ENCODE data around the gene GRAMD2B. TPM values are rescaled to one million over a fixed set of nuclear protein-coding genes. Genes with fewer than 3 reads are reported as not detected.

Gene GRAMD2B
- total and polyA plus RNA-seq, 2 of the 8 experiments (the other 6 are each of a cell fraction or from before 2014, with no cell fraction given) = 6.4 to 9.4 TPM

- no peak overlapping the region for H2BK15ac ChIP-seq (ENCODE audit: low read length)
- WGBS, 2 experiments (ENCODE audit: extremely low coverage in 1 of 2, insufficient coverage in 1 of 2, insufficient read length in 1 of 2, insufficient replicate concordance in 2 of 2, low coverage in 1 of 2, low lambda C conversion rate in 2 of 2, missing lambda C conversion rate in 1 of 2) = 89% methylated on average over 5 of the region's 5 CpGs; no CpG with 5 or more reads in 1 of the 2 experiments
- no peak overlapping the region for H3K27ac ChIP-seq (ENCODE audit: low read depth, low read length)
- H3K9ac ChIP-seq (replicated peaks in 1 of 4; ENCODE audit: extremely low read depth in 1 of 4, low read depth in 3 of 4, low read length in 3 of 4) = no peak overlapping the region
- H3K4me1 ChIP-seq (replicated peaks in 1 of 4; ENCODE audit: control insufficient read depth in 3 of 4, insufficient read depth in 4 of 4, low read length in 3 of 4) = peaks cover 0 to 3% (median 1%) of the 10 kb centered on the region in 4 experiments; a peak in 3 of 7 replicates
- no peaks in the 10 kb centered on the region for H3K36me3 ChIP-seq (ENCODE audit: control insufficient read depth in 2 of 4, insufficient read depth in 4 of 4, low read length in 3 of 4)
- H3K4ac ChIP-seq (replicated peaks; ENCODE audit: insufficient read length, low read depth, low read length) = no peak overlapping the region
- H3K56ac ChIP-seq (replicated peaks; ENCODE audit: insufficient read length, low read depth, low read length) = no peak overlapping the region
- H2BK20ac ChIP-seq (ENCODE audit: low read length) = no peak overlapping the region
- no peaks in the 10 kb centered on the region for H3K9me3 ChIP-seq (ENCODE audit: insufficient read depth in 2 of 2, low read depth in 1 of 2, low read length in 1 of 2)
- H3K23ac ChIP-seq (ENCODE audit: insufficient read length) = no peak overlapping the region
- H2BK5ac ChIP-seq (ENCODE audit: low read depth, low read length) = no peak overlapping the region
- no peaks in the 10 kb centered on the region for H3K23me2 ChIP-seq (ENCODE audit: low read depth, low read length)
- CTCF ChIA-PET (ENCODE audit: partially characterized antibody) = no interaction called here
- H3K4me3 ChIP-seq (ENCODE audit: extremely low read depth in 1 of 4, insufficient read depth in 2 of 4, low read depth in 3 of 4, low read length in 4 of 4) = no peak overlapping the region
- H4K8ac ChIP-seq (ENCODE audit: extremely low read depth, insufficient read depth, low read length) = no peak overlapping the region
- no peak overlapping the region for H2AFZ ChIP-seq (ENCODE audit: low read length)
- H3K79me2 ChIP-seq (ENCODE audit: control insufficient read depth in 1 of 2, insufficient read depth in 2 of 2, low read length in 2 of 2) = peaks cover 0 to 3% of the 10 kb centered on the region in 2 experiments; a peak in 2 of 4 replicates
- H3K14ac ChIP-seq (ENCODE audit: insufficient read length) = no peak overlapping the region
- H3K4me2 ChIP-seq (ENCODE audit: insufficient read depth in 1 of 2, low read depth in 2 of 2, low read length in 2 of 2) = no peak overlapping the region
- H3K18ac ChIP-seq (ENCODE audit: extremely low read depth, low read length) = no peak overlapping the region
- H3K79me1 ChIP-seq (ENCODE audit: low read depth, low read length) = no peaks in the 10 kb centered on the region
- POLR2A ChIA-PET (ENCODE audit: partially characterized antibody) = no interaction called here
- DNase-seq (ENCODE audit: low read depth in 1 of 2, low spot score in 2 of 2) (no peak), FAIRE-seq (no peak)
- no peak overlapping the region for H4K91ac ChIP-seq (replicated peaks; ENCODE audit: insufficient read length, low read length)
- H3K27me3 ChIP-seq (replicated peaks in 1 of 4; ENCODE audit: control insufficient read depth in 3 of 4, extremely low read depth in 1 of 4, insufficient read depth in 3 of 4, low read length in 3 of 4) = no peaks in the 10 kb centered on the region
- no peak overlapping the region for H2BK12ac ChIP-seq (ENCODE audit: low read depth, low read length)
- H4K5ac ChIP-seq (ENCODE audit: insufficient read length, low read depth, low read length) = no peak overlapping the region
- no peak overlapping the region for H2AK5ac ChIP-seq (ENCODE audit: low read depth, low read length)
- no peak overlapping the region for H2BK120ac ChIP-seq (replicated peaks; ENCODE audit: low read depth, low read length)
- H4K20me1 ChIP-seq (replicated peaks in 1 of 2; ENCODE audit: control insufficient read depth in 1 of 2, insufficient read depth in 2 of 2, low read length in 2 of 2) = no peaks in the 10 kb centered on the region
- TF ChIP-seq JUND (IDR thresholded peaks at IDR 0.05; ENCODE audit: low read length) = no peak
- TF ChIP-seq NRF1 (IDR thresholded peaks at IDR 0.05; ENCODE audit: low read depth, low read length) = no peak
- TF ChIP-seq KDM1A (IDR thresholded peaks at IDR 0.05; ENCODE audit: borderline replicate concordance, low read length) = no peak
- no peak for TF ChIP-seq FOSL1 (IDR thresholded peaks at IDR 0.05; ENCODE audit: insufficient read depth, low read depth, low read length)
- no peak for TF ChIP-seq RFX5 (IDR thresholded peaks at IDR 0.05; ENCODE audit: borderline replicate concordance, low read depth, low read length)
- TF ChIP-seq TAF1 (IDR thresholded peaks at IDR 0.05; ENCODE audit: low read depth, low read length) = no peak
- no peak for TF ChIP-seq CTCF (IDR thresholded peaks at IDR 0.05; ENCODE audit: control extremely low read depth in 1 of 3, insufficient read depth in 1 of 3, low read depth in 1 of 3, low read length in 3 of 3)
- TF ChIP-seq KDM5A (IDR thresholded peaks at IDR 0.05; ENCODE audit: low read length) = no peak
- no peak for TF ChIP-seq PHF8 (conservative IDR thresholded peaks at IDR 0.05; ENCODE audit: low read depth, low read length)
- no peak for TF ChIP-seq BACH1 (IDR thresholded peaks at IDR 0.05; ENCODE audit: low read length)
- no peak for TF ChIP-seq CHD2 (IDR thresholded peaks at IDR 0.05; ENCODE audit: low read length)
- TF ChIP-seq RBBP5 (IDR thresholded peaks at IDR 0.05; ENCODE audit: borderline replicate concordance, low read depth, low read length) = no peak
- TF ChIP-seq CTBP2 (IDR thresholded peaks at IDR 0.05; ENCODE audit: borderline replicate concordance, insufficient read depth, insufficient read length, low read length) = no peak
Observed at GRCh38 chr5:126419102-126419501, 4.1 kb upstream of the GRAMD2B start.

Data from H1 (cell line).